A549 treated with GW870086 at 1 μM for 4 hours (cell line): ENCODE data around the gene C11orf42. TPM values are rescaled to one million over a fixed set of nuclear protein-coding genes. Genes with fewer than 3 reads are reported as not detected.

Experiments
- total RNA-seq: library from RNA; stranded (reverse); fragments of 200-300 nt; extraction: Qiagen RNA extraction; gene quantifications from 5 replicates; pipeline ENCODE4 v1.2.3, GENCODE V29; 2022; ENCODE audit warnings: low read depth

The C11orf42 gene, protein sequence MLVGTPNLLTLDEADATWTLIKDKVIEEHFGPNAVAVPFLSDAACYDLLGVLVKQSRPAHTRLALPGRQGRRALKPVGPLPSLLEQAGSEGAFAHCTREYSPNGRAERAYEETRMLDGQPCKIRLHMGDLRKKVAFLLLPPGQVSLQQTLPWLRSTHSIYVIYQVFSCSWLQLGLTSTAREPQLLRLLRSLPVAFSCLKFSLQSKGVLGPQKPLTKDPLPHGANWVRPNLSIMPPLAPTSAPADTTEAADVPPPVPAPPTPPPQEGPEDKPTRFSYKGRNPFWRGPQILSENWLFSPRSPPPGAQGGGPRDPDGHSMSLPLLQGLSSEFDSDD
- total RNA-seq, result not detected in 5 replicates

DNA sequence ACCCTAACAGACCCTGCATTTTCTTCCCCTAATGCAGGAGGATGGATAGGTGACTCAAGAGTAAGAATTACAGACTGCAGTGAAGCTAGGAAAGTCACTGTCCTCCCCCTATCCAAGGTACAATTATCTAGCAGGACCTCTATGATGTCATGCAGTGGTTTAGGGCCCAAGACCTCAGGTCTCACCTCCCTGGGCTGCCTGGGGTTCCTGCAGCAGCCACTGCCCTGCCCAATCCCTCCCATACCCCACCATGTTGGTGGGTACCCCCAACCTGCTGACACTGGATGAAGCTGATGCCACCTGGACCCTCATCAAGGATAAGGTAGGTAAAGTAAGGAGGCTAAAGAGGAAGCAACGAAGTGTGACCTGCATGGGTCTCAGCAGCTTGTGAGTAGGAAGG, at the start of gene C11orf42:
C11orf42 (plus strand) TSS at position 192 of the 400 bp plus-strand sequence; CDS start at position 251, 59 bp downstream.

DNA sequence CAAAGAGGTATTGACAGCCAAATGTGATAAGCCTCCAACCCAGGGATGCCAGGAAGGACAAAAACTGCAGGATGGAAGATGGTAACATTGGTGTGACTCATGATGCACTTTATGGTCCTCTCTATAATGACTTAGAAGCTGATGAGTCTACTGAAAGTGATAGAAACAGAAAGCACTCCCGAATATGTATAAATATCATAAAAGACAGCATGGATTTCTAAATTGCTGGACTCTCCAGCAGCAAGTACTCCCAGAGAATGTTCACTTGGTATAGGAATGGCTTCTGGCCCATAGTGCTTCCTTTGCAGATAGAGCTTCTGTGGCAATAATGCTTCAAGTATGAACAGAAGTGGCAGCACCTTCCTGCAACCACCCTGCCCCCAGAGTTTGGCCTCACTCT, 35.1 kb upstream of the C11orf42 start, which contains the start of gene OR52B2:
OR52B2 (minus strand) TSS at position 101 of the 400 bp plus-strand sequence; CDS start at position 101, 0 bp downstream.

DNA sequence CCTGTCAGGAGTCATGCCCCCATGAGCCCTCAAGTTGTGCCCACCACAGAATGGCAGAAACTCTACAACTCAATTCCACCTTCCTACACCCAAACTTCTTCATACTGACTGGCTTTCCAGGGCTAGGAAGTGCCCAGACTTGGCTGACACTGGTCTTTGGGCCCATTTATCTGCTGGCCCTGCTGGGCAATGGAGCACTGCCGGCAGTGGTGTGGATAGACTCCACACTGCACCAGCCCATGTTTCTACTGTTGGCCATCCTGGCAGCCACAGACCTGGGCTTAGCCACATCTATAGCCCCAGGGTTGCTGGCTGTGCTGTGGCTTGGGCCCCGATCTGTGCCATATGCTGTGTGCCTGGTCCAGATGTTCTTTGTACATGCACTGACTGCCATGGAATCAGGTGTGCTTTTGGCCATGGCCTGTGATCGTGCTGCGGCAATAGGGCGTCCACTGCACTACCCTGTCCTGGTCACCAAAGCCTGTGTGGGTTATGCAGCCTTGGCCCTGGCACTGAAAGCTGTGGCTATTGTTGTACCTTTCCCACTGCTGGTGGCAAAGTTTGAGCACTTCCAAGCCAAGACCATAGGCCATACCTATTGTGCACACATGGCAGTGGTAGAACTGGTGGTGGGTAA, 6.1 kb upstream of the C11orf42 start, which contains the start of gene OR52W1:
OR52W1 (plus strand) TSS at position 51 of the 637 bp plus-strand sequence; CDS start at position 51, 0 bp downstream.

DNA sequence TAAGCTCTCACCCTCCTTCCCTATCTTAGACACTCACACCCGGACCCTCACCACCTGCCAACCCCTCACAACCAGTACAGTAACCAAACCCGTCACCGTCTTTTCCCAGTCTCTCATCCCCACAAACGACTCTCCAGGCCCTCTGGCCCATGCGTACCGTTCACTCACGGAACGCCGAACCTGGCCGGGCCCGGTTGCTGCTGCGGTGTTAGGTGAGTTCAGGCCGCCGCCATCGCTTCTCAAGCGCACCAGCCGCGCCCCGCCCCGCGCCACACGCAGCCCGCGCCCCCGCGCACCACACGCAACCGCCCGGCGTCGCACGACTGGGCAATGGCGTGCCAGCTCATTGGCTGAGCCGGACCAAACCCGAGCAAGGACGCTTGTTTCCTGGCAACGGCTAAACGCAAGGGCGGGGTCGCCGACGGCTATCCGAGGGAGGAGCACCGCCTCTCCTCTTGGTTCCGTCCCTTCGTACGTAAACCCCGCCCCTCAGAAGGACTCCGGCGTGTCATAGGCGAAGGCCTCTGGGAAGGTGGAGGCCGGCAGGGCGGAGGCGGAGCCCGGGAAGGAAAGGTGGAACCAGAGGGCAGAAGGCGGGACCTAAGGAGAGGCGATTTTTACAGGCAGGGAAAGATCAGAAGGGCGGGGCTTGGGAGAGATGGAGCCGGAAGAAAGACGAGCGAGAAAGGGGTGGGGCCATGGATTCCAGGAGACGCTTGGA, 29.2 kb downstream of the C11orf42 start, which contains the start of gene FHIP1B:
FHIP1B (minus strand) TSS at position 250 of the 721 bp plus-strand sequence. CDS start 10,120 bp downstream, outside the sequence.

DNA sequence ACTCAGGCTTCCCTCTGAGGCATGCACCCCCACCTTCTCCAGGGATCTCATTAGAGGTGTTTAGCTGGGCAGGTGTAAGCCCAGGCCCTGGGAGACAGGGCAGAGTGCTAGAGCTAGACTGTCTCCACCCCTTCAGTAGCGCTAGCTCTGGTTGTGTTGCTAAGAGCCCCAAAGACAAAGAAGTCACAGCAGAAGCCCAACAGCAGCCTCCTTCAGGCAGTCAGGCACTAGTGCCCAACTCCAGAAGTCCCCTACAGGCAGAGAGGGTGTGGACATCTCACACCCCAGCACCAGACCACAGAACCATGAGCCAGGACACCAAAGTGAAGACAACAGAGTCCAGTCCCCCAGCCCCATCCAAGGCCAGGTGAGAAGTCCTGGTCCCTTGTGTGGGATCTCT, 33.5 kb downstream of the C11orf42 start, which contains the start of gene CNGA4:
CNGA4 (plus strand) TSS at position 188 of the 400 bp plus-strand sequence; CDS start at position 306, 118 bp downstream.

Other genes with a start within 250 kb of the C11orf42 start
- not detected in 5 replicates for gene OR56A5, start 237.1 kb upstream of the C11orf42 start, total RNA-seq
- not detected in 5 replicates for gene OR52L1, start 218.6 kb upstream of the C11orf42 start, total RNA-seq
- not detected in 5 replicates for gene OR56A4, start 198.6 kb upstream of the C11orf42 start, total RNA-seq
- not detected in 5 replicates for gene OR56A1, start 174.8 kb upstream of the C11orf42 start, total RNA-seq
- not detected in 5 replicates for gene OR56B4, start 97.9 kb upstream of the C11orf42 start, total RNA-seq
- not detected in 5 replicates for gene OR52B2, start 35.2 kb upstream of the C11orf42 start, total RNA-seq
- not detected in 5 replicates for gene OR52W1, start 6.3 kb upstream of the C11orf42 start, total RNA-seq
- gene FHIP1B, start 29.1 kb downstream of the C11orf42 start, total RNA-seq, result 14.0 to 19.4 TPM (median 17.4 TPM) in 5 replicates
- 0.07 TPM in 1 of 5 replicates, not detected in the others for gene CNGA4, start 33.5 kb downstream of the C11orf42 start, total RNA-seq
- not detected in 5 replicates for gene CCKBR, start 54.3 kb downstream of the C11orf42 start, total RNA-seq
- gene CAVIN3, start 114.9 kb downstream of the C11orf42 start, total RNA-seq, result 24.5 to 34.6 TPM (median 27.8 TPM) in 5 replicates
- 9.0 to 9.9 TPM (median 9.2 TPM) in 5 replicates for gene SMPD1, start 184.9 kb downstream of the C11orf42 start, total RNA-seq
- gene APBB1, start 213.5 kb downstream of the C11orf42 start, total RNA-seq, result 16.0 to 18.8 TPM (median 18.2 TPM) in 5 replicates
- gene HPX, start 235.4 kb downstream of the C11orf42 start, total RNA-seq, result 0.28 to 0.91 TPM (median 0.57 TPM) in 5 replicates